HTR-8/SVneo (cell line): Measurements from ENCODE around the gene NDUFS4.
"Not testable (repeated sequence)": the region's sequence is repeated elsewhere in the genome, so short reads cannot be mapped to it uniquely, and the experiment has no call there.

ENCODE experiments used
- DNase-seq: peaks from one replicate; pipeline ENCODE4 v3.0.0; 2011; ENCODE audit warnings: low spot score, mixed read lengths; ENCODE audit not compliant: insufficient read length
- FAIRE-seq: peaks from 2 replicates; lab custom pipeline; 2011; peaks lifted over from hg19 to GRCh38; lab: Jason Lieb, UNC

The NDUFS4 gene

DNA sequence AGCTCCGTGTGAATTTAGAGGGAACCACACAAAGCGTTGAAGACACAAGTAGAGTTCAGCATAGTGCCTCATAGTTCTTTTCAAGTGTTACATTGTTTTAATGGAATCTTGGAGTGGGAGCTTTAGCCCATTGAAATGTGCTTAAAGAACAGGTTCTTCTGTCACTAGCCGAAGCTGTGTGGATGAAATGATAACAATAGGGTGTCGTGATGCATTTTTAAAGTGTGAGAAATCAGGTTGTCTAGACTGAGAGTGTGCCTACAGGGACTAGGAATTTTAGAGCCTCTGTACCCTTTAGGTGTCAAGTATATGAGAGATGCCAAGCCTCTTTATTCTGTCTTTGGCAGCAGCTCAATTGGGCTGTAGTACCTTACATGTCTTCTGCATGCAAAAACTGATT, 83.0 kb downstream of the NDUFS4 start:
- DNase-seq (no peak), FAIRE-seq (peak; percentile 20)

DNA sequence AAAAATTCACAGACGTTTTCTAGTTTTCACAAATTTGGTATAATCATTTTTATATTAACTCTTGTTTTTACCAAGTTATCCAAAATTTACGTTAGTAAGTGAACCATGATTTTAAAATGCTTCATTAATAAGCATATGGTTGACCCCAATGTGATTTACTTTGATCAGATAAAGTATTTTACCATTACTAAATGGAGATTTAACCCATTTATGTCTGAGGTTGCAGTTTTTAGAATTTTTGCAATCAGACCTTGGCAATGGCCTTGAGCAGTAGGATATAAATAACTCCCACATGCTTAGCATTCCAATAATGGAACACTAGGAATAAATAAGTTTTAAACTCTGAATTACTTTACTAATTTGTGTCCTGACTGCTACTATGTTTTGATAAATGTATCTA, 84.6 kb downstream of the NDUFS4 start:
- DNase-seq = no peak
- FAIRE-seq = no peak

DNA sequence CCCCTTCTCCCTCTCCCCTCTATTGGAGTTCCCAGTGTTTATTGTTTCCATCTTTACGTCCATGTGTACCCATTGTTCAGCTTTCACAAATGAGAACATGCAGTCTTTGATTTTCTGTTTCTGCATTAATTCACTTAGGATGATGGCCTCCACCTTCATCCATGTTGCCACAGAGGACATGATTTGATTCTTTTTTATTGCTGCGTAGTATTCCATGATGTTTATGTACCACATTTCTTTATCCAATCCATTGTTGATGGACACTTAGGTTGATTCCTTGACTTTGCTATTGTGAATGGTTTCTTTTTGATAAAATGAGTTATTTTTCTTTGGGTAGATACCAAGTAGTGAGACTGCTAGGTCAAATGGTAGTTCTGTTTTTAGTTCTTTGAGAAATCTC, 88.9 kb downstream of the NDUFS4 start:
- peak; percentile 9 for FAIRE-seq

DNA sequence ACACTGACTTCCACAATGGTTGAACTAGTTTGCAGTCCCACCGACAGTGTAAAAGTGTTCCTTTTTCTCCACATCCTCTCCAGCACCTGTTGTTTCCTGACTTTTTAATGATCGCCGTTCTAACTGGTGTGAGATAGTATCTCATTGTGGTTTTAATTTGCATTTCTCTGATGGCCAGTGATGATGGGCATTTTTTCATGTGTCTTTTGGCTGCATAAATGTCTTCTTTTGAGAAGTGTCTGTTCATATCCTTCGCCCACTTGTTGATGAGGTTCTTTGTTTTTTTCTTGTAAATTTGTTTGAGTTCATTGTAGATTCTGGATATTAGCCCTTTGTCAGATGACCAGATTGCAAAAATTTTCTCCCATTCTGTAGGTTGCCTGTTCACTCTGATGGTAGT, 100.1 kb downstream of the NDUFS4 start:
- DNase-seq, FAIRE-seq: not testable (repeated sequence)

More for the DNA sequence above, 88.9 kb downstream of the NDUFS4 start:
- no peak for DNase-seq

DNA sequence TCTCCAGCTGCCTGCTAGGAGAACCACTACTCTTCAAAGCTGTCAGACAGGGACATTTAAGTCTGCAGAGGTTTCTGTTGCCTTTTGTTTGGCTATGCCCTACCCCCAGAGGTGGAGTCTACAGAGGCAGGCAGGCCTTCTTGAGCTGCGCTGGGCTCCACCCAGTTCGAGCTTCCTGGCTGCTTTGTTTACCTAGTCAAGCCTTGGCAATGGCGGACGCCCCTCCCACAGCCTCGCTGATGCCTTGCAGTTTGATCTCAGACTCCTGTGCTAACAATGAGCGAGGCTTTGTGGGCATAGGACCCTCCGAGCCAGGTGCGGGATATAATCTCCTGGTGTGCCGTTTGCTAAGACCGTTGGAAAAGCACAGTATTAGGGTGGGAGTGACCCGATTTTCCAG, 104.9 kb downstream of the NDUFS4 start:
- not testable (repeated sequence) for FAIRE-seq

DNA sequence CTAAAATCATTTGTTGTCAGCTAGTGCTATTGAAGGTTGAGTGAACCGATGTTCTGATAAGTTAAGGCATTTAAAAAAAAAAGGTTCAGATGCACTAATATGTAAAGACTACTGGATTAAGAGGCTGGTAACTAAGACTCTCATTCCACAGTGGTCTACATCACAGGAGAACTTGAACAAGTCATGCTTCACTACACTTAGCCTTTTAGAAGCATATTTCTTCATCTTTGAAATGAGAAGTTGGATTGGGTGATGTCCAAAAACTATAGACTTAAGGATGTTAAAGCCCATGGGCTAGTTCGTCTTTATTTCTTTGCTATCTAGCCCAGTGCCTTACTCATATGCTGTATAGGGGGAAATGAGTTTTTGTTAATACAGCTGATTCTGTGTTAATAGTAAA, 107.2 kb downstream of the NDUFS4 start:
- FAIRE-seq = no peak
- no peak for DNase-seq

More for the DNA sequence above, 104.9 kb downstream of the NDUFS4 start:
- DNase-seq = not testable (repeated sequence)

DNA sequence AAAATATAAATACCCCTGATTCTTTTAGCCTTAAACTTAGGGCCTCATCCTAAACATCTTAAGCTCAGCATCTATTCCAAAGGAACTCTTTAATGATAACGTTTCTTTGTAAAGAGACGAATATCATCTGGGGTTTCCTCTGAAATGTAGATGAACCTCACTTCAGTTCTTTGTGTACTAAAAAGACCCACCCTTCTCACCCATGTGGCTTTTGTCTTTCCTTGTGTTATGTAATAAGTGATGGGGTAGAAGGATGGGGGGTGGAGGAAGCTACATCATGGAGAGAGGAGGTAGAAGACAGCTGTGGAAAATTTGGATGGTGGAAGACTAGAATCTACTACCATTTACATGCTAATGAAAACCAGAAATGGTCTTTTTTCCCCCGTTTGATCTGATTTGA, 111.0 kb downstream of the NDUFS4 start:
- DNase-seq = no peak
- no peak for FAIRE-seq

DNA sequence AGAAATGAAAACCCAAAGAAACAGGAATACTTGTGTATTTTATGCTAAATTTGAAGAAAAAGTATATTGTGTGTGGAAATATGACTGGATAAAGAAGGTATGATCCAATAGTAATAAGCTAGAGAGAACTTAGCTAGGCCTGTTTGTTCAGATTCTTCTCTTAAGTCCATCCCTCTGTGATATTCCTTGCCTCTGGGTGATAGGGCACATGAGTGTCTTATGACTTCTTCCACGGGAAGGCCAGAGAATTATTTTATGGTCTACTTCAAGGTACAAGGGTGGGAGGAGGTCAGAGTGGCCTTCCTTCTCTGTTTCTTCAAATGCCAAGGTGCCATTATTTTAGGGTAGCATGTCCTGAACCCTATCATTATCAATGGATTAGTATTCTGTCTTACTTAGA, 113.7 kb downstream of the NDUFS4 start:
- FAIRE-seq (no peak), DNase-seq (no peak)

DNA sequence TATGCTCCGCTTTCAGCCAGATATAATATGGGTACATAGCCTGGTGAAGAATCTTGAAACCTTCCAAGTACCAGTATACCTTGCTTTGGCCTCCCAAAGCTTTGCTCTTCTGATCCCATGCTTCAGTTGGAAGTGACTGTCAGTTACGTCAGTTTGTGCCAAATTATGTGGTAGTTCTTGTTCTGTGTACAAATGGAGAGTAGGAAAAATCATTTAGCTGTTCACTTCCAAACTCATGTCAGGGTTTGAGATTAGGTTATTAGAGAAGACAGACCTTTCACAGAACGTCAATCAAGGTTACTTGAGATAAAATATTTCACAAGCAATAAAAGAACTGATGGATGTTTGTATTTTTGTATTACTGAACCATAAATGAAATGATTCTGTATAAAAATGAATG, 117.2 kb downstream of the NDUFS4 start:
- FAIRE-seq = no peak
- DNase-seq = no peak

DNA sequence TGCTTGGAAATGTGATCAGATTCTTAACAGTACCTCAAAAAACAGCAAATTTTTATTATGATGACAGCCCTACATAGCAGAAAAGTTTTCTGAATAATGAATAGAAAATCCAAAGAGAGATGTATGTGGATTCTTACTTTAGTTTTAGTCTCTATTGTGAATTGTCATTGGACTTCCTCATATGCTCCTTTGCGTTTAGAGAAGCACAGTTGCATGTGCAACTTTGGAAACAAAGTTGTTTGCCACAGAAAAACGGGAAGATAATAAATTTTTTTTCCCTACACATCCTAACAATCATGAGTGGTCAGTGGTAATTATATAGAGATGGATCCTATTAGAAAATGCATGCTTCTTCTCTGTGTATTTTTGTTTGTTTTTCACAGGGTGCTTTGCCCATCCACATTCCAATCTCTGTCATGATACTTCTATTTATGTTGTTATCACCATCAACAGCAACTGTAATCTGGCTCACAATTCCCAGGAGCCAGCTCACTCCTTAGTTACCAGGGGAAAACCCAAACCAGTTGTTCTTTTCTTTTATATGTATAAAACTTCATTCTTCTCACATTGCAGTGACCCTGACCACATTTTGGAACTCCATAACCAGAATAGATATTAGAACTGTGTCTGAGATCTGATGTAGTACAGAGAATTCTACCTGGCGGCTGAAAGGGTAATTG, 118.7 kb downstream of the NDUFS4 start:
- no peak for DNase-seq
- peak; percentile 20 for FAIRE-seq

DNA sequence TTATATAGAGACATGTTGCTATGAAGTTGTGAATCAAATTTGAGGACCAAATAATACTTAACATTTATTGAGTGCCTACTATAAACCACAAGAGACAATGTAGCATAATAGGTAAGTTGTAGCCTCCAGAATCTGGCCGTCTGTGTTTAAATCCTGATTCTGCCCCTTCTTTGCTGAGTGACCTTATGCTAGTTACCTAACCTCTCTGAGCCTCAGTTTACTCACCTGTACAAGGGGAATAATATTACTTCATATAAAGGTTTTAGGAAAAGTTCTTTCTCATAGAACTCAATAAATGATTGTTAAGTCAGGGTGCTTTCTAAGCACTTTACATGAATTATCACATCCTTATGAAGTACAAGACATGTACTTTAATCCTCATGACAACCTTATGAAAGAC, 120.6 kb downstream of the NDUFS4 start:
- FAIRE-seq (no peak), DNase-seq (no peak)

DNA sequence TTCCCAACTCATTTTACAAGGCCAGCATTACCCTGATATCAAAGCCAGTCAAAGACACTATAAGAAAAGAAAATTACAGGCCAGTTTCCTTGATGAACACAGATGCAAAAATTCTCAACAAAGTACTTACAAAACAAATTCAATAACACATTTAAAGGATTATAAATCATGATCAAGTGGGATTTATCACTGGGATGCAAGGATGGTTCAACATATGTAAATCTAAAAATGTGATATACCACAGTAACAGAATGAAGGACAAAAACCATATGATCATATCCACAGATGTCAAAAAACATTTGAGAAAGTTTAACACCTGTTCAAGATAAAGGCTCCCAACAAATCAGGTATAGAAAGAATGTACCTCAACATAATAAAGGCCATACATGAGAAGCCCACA, 130.6 kb downstream of the NDUFS4 start:
- no peak for DNase-seq
- no peak for FAIRE-seq

DNA sequence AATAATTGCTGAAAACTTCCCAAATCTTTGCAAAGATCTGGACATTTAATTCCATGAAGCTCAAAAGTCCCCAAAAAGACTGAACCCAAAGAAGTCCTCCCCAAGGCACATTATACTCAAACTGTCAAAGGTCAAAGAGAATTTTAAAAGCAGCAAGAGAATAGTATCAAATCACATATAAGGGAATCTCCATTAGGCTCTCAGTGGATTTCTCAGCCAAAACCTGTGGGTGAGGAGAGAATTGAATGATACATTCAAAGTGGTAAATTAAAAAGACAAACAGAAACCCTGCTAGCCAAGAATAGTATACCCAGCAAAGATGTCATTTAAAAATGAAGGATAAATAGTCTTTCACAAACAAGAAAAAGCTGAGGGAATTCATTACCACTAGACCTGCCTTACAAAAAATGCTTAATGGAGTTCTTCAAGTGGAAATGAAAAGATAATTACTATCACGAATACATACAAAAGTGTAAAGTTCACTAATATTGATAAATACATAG, 134.1 kb downstream of the NDUFS4 start:
- no peak for FAIRE-seq
- no peak for DNase-seq

DNA sequence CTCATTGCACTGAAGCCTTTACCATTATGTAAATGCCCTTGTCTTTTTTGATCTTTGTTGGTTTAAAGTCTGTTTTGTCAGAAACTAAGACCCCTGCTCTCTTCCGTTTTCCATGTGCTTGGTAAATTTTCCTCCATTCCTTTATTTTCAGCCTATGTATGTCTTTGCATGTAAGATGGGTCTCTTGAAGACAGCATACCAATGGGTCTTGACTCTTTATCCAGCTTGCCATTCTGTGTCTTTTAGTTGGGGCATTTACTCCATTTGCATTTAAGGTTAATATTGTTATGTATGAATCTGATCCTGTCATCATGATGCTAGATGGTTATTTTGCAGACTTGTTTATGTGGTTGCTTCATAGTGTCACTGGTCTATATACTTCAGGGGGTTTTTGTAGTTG, 150.0 kb downstream of the NDUFS4 start:
- FAIRE-seq = peak; percentile 48
- not testable (repeated sequence) for DNase-seq

DNA sequence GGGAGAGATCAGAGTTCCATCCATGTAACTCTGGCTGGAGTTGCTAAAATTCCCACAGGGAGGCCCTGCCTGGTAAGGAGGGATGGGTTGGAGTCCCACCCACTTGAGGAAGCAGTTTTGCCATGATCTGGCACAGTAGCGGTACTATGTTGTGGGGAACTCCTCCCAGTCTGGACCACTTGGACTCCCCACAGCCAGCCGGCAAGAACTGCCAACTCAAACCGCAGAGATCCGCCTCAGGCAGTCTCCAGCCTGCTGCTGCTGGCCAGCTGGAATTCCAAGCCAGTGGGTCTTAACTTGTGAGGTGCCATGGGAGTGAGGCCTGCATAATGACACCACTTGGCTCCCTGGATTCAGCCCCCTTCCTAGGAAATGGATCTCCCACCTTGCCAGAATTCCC, 151.9 kb downstream of the NDUFS4 start:
- DNase-seq (no peak), FAIRE-seq (peak; percentile 66)

DNA sequence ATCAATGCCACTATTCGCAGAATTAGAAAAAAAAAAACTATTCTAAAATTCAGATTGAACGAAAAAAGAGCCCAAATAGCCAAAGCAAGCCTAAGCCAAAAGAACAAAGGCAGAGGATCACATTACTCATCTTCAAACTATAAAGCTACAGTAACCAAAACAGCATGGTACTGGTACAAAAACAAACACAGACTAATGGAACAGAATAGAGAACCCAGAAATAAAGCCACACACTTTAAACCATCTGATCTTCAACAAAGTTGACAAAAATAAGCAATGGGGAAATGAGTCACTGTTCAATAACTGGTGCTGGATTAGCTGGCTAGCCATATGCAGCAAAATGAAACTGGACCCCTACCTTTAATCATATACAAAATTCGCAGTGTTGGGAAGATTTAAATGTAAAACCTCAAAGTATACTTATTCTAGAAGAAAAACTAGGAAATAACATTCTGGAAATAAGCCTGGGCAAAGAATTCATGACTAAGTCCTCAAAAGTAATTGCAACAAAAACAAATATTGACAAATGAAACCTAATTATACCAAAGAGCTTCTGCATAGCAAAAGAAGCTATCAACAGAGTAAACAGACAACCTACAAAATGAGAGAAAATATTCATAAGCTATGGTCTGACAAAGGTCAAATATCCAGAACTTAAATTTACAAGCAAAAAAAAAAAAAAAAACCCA, 153.7 kb downstream of the NDUFS4 start:
- FAIRE-seq (no peak), DNase-seq (no peak)

DNA sequence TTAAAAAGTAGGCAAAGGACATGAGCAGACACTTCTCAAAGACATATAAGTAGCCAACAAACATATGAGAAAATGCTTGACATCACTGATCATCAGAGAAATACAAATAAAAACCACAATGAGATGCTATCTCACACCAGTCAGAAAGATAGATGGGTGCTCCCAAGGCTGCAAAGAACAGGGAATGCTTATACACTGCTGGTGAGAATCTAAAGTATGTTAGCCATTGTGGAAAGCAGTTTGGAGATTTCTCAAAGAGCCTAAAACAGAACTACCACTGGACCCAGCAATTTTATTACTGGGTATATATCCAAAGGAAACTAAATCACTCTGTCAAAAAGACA, 154.2 kb downstream of the NDUFS4 start:
- FAIRE-seq = no peak
- DNase-seq = no peak

DNA sequence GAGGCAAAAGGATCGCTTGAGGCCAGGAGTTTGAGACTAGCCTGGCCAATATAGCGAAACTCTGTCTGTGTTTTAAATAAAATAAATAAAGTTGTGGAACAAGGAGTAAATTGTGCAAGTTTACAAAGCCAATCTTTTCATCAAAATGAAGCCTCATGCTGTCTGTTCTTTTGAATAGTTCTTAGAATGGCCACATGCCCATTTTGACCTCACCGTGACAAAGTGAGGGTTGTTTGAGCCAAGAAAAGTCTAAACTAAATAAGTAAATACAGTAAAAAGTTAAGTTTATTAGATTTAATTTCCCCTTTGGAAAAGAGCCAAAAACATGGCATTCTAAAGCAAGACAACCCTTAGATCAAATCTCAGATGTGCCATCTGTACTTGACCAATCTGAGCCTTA, 165.7 kb downstream of the NDUFS4 start:
- DNase-seq (no peak), FAIRE-seq (no peak)

DNA sequence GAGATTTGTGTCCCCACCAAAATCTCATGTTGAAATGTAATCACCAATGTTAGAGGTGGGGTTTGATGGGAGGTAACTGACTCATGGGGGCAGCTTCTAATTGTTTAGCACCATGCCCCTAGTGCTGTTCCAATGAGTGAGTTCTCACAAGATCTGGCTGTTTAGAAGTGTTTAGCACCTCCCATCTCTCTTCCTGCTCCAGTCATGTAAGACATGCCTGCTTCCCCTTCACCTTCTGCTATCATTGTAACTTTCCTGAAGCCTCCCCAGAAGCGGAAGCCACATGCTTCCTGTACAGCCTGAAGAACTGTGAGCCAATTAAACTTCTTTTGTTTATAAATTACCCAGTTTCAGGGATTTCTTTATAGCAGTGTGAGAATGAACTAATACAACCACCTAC, 170.5 kb downstream of the NDUFS4 start:
- no peak for FAIRE-seq

More for the DNA sequence above, 170.5 kb downstream of the NDUFS4 start:
- DNase-seq = no peak
